Neuron (in vitro differentiated cells): ENCODE data around the gene GOLGA7B.

ENCODE experiments used
- H2AFZ ChIP-seq: one replicate; pipeline ENCODE4 v1.6.1; 2013; ENCODE audit warnings: low read depth, mild to moderate bottlenecking, inconsistent platforms, low read length, moderate library complexity
- H3K27me3 ChIP-seq: one replicate; pipeline ENCODE4 v1.6.1; 2013; ENCODE audit warnings: low read length; ENCODE audit not compliant: insufficient read depth
- H3K36me3 ChIP-seq: one replicate; pipeline ENCODE4 v1.6.1; 2013; ENCODE audit warnings: low read length; ENCODE audit not compliant: insufficient read depth
- H3K4me1 ChIP-seq: one replicate; pipeline ENCODE4 v1.6.1; 2013; ENCODE audit warnings: low read length; ENCODE audit not compliant: insufficient read depth
- H3K4me3 ChIP-seq: 2 replicates; pipeline ENCODE4 v1.5.1; 2013; ENCODE audit warnings: mild to moderate bottlenecking, low read length, moderate library complexity
- H3K9me3 ChIP-seq: one replicate; pipeline ENCODE4 v1.6.1; 2013; ENCODE audit warnings: low read length

The GOLGA7B gene

GRCh38 chr10:97913614-97914013, 64.0 kb downstream of the GOLGA7B start:
- Histone ChIP-seq H2AFZ (no peak overlapping the region), H3K36me3 (no peaks in the 10 kb centered on the region), H3K27me3 (peaks cover 44% of the 10 kb centered on the region), H3K4me3 (no peak overlapping the region), H3K4me1 (no peaks in the 10 kb centered on the region), H3K9me3 (no peaks in the 10 kb centered on the region)

- peaks cover 39% of the 10 kb centered on the region for H3K27me3 ChIP-seq
- H3K9me3 ChIP-seq, result no peaks in the 10 kb centered on the region
- no peak overlapping the region for H2AFZ ChIP-seq
- H3K4me1 ChIP-seq, result no peaks in the 10 kb centered on the region
- no peak overlapping the region for H3K4me3 ChIP-seq
- H3K36me3 ChIP-seq, result no peaks in the 10 kb centered on the region
Observed at GRCh38 chr10:97914171-97914836, 64.7 kb downstream of the GOLGA7B start.

GRCh38 chr10:97914837-97915211, 65.2 kb downstream of the GOLGA7B start:
- Histone ChIP-seq H3K4me1 (no peaks in the 10 kb centered on the region), H3K36me3 (no peaks in the 10 kb centered on the region), H3K4me3 (no peak overlapping the region), H3K27me3 (peaks cover 38% of the 10 kb centered on the region), H2AFZ (no peak overlapping the region), H3K9me3 (no peaks in the 10 kb centered on the region)

GRCh38 chr10:97915346-97916131, 65.9 kb downstream of the GOLGA7B start:
- Histone ChIP-seq H3K9me3 (no peaks in the 10 kb centered on the region), H3K4me1 (no peaks in the 10 kb centered on the region), H3K36me3 (no peaks in the 10 kb centered on the region), H2AFZ (no peak overlapping the region), H3K4me3 (no peak overlapping the region), H3K27me3 (peaks cover 34% of the 10 kb centered on the region)

GRCh38 chr10:97916586-97916985, 66.9 kb downstream of the GOLGA7B start:
- Histone ChIP-seq H3K36me3 (no peaks in the 10 kb centered on the region), H3K9me3 (no peaks in the 10 kb centered on the region), H3K27me3 (peaks cover 26% of the 10 kb centered on the region), H2AFZ (no peak overlapping the region), H3K4me3 (no peak overlapping the region), H3K4me1 (no peaks in the 10 kb centered on the region)

DNA sequence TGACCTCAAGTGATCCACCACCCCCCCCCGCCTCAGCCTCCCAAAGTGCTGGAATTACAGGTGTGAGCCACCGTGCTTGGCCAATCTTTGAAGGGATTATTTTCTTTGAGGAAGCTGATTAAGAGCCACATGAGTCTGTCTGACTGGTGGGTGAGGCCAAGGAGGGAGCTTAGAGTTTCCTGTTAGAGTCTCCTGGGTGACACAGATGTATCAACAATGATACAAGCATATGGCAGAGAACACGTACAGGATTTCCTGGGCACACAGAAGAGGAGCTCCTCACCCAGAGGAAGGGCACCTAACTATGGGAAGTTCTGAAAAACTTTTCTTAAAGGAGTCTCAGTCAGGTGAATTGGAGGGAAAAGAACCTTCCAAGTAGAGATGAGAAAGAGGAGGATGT, 69.4 kb downstream of the GOLGA7B start:
- Histone ChIP-seq H3K9me3 (no peaks in the 10 kb centered on the region), H2AFZ (no peak overlapping the region), H3K27me3 (peaks cover 10% of the 10 kb centered on the region), H3K4me3 (no peak overlapping the region), H3K36me3 (no peaks in the 10 kb centered on the region), H3K4me1 (no peaks in the 10 kb centered on the region)

DNA sequence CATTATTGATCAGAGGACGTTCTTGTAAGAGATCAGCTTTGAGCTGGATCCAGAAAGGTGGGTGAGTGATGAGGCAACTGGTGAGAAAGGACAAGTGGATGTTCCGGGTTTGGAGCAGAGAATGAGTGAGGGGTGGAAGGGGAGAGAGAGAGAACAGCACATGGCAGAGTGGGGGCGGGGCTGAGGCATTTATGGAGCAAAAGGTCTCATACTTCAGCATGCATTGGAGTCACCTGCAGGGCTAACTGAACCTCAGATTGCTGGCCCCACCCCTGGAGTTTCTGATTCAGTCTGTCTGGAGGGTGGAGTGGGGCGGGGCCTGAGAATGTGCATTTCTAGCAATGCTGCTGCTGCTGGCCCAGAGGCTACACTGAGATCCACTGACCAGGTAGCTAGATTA, 71.2 kb downstream of the GOLGA7B start:
- H3K27me3 ChIP-seq, result peaks cover 7% of the 10 kb centered on the region
- H3K9me3 ChIP-seq, result no peaks in the 10 kb centered on the region
- no peak overlapping the region for H3K4me3 ChIP-seq
- no peak overlapping the region for H2AFZ ChIP-seq
- H3K4me1 ChIP-seq, result no peaks in the 10 kb centered on the region
- H3K36me3 ChIP-seq, result no peaks in the 10 kb centered on the region
